Measurements from ENCODE around the gene CBARP.

CBARP gene

GRCh38 chr19:1225440-1226226 lies 12.2 kb downstream of the CBARP start:
- no peak for DNase-seq

- no peak for DNase-seq
Measured at GRCh38 chr19:1224847-1225246, 13.0 kb downstream of the CBARP start.

- no peak for DNase-seq
Measured at GRCh38 chr19:1224047-1224825, 13.6 kb downstream of the CBARP start.

- no peak for DNase-seq
Measured at GRCh38 chr19:1223018-1223855, 14.6 kb downstream of the CBARP start.

- no peak for DNase-seq
Measured at GRCh38 chr19:1222394-1222793, 15.4 kb downstream of the CBARP start.

- no peak for DNase-seq
Measured at GRCh38 chr19:1221904-1222255, 15.9 kb downstream of the CBARP start.

- no peak for DNase-seq
Measured at GRCh38 chr19:1220976-1221903, 16.6 kb downstream of the CBARP start.

GRCh38 chr19:1220477-1220930 lies 17.3 kb downstream of the CBARP start:
- no peak for DNase-seq

GRCh38 chr19:1219786-1220476 lies 17.9 kb downstream of the CBARP start:
- DNase-seq, result no peak

GRCh38 chr19:1218751-1219567 lies 18.8 kb downstream of the CBARP start:
- DNase-seq, result no peak

- DNase-seq, result no peak
Measured at GRCh38 chr19:1217366-1217765, 20.4 kb downstream of the CBARP start.

- no peak for DNase-seq
Measured at GRCh38 chr19:1216756-1217155, 21.0 kb downstream of the CBARP start.

GRCh38 chr19:1214862-1215731 lies 22.7 kb downstream of the CBARP start:
- no peak for DNase-seq

- no peak for DNase-seq
Measured at GRCh38 chr19:1214299-1214861, 23.4 kb downstream of the CBARP start.

- peak; percentile 45 for DNase-seq
Measured at GRCh38 chr19:1213391-1214286, 24.2 kb downstream of the CBARP start.

- no peak for DNase-seq
Measured at GRCh38 chr19:1211494-1212234, 26.1 kb downstream of the CBARP start.

- no peak for DNase-seq
Measured at GRCh38 chr19:1210227-1210538, 27.6 kb downstream of the CBARP start.
